ENCODE measurements around the gene CD63. TPM values are rescaled to one million over a fixed set of nuclear protein-coding genes. Genes with fewer than 3 reads are reported as not detected.

CD63 gene
- total RNA-seq, 1 experiment from 2014 or later, result 581 TPM

GRCh38 chr12:55738123-55739024 lies 9.6 kb upstream of the CD63 start:
- Histone ChIP-seq H3K23ac (ENCODE audit: insufficient read length, low read depth, low read length) (no peak overlapping the region), H3K9me3 (ENCODE audit: control insufficient read depth, low read depth, low read length) (no peaks in the 10 kb centered on the region), H3K18ac (ENCODE audit: insufficient read length, low read depth, low read length) (no peak overlapping the region), H2BK20ac (ENCODE audit: low read depth, low read length, poor library complexity, severe bottlenecking) (no peak overlapping the region), H4K91ac (ENCODE audit: insufficient read length, low read depth, low read length) (no peak overlapping the region), H3K4me2 (ENCODE audit: insufficient read depth, insufficient read length, low read length) (peak overlapping the region; percentile 93), H3K79me2 (ENCODE audit: insufficient read depth, low read length) (no peaks in the 10 kb centered on the region), H2BK5ac (ENCODE audit: insufficient read length, low read length) (no peak overlapping the region), H3K56ac (ENCODE audit: insufficient read length, low read depth, low read length) (no peak overlapping the region), H2AFZ (ENCODE audit: low read length) (no peak overlapping the region), H4K20me1 (ENCODE audit: control insufficient read depth, insufficient read depth, insufficient read length) (peaks cover 2% of the 10 kb centered on the region), H3K14ac (ENCODE audit: insufficient read depth, low read length) (no peak overlapping the region), H3K4ac (ENCODE audit: low read depth, low read length) (no peak overlapping the region), H2AK5ac (ENCODE audit: insufficient read length, low read length) (no peak overlapping the region), H2BK12ac (ENCODE audit: insufficient read length, low read depth, low read length) (no peak overlapping the region), H3K27ac (ENCODE audit: insufficient read length, low read depth, low read length) (no peak overlapping the region), H3K9ac (ENCODE audit: extremely low read depth, insufficient read length, low read length) (no peak overlapping the region), H4K5ac (ENCODE audit: insufficient read length, low read depth, low read length) (no peak overlapping the region), H3K27me3 (ENCODE audit: insufficient read depth, low read length) (no peaks in the 10 kb centered on the region), H2BK15ac (ENCODE audit: low read depth, low read length) (no peak overlapping the region), H3K23me2 (ENCODE audit: insufficient read length, low read depth, low read length, poor library complexity, severe bottlenecking) (peaks cover 13% of the 10 kb centered on the region), H3K79me1 (ENCODE audit: insufficient read depth, low read depth, low read length, poor library complexity, severe bottlenecking) (no peaks in the 10 kb centered on the region), H3T11ph (ENCODE audit: low read length) (no peak overlapping the region), H4K8ac (replicated peaks; ENCODE audit: insufficient read length, low read depth, low read length) (no peak overlapping the region), H3K4me1 (ENCODE audit: insufficient read depth, low read length) (peaks cover 2% of the 10 kb centered on the region; the same call in 1 of the 2 replicates), H2BK120ac (ENCODE audit: low read depth, low read length, poor library complexity, severe bottlenecking) (no peak overlapping the region)
- Mint-ChIP-seq H3K9me3 (no peaks in the 10 kb centered on the region), H3K27ac (peak overlapping the region; percentile 56 to 95 (median 87); a peak in 6 of 7 replicates), H3K36me3 (ENCODE audit: insufficient read depth in 1 of 3, low read depth in 3 of 3) (no peaks in the 10 kb centered on the region), H3K4me1 (peaks cover 30 to 34% of the 10 kb centered on the region in 2 experiments), H3K27me3 (ENCODE audit: low read depth) (peaks cover 8% of the 10 kb centered on the region), H3K4me3 (peak overlapping the region; percentile 69 to 89)
- DNase-seq, result peak; percentile 97
- TF ChIP-seq, protein P1, sequence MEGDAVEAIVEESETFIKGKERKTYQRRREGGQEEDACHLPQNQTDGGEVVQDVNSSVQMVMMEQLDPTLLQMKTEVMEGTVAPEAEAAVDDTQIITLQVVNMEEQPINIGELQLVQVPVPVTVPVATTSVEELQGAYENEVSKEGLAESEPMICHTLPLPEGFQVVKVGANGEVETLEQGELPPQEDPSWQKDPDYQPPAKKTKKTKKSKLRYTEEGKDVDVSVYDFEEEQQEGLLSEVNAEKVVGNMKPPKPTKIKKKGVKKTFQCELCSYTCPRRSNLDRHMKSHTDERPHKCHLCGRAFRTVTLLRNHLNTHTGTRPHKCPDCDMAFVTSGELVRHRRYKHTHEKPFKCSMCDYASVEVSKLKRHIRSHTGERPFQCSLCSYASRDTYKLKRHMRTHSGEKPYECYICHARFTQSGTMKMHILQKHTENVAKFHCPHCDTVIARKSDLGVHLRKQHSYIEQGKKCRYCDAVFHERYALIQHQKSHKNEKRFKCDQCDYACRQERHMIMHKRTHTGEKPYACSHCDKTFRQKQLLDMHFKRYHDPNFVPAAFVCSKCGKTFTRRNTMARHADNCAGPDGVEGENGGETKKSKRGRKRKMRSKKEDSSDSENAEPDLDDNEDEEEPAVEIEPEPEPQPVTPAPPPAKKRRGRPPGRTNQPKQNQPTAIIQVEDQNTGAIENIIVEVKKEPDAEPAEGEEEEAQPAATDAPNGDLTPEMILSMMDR (conservative IDR thresholded peaks at IDR 0.05), result peak; percentile 96
- WGBS (ENCODE audit: extremely low coverage, insufficient read length, low lambda C conversion rate), result no CpG with 5 or more reads among the region's 14 CpGs

Data from H9 (cell line).